Muscle of back (tissue), 13 donors: Measurements from ENCODE around the gene GCDH. TPM values are rescaled to one million over a fixed set of nuclear protein-coding genes. Genes with fewer than 3 reads are reported as not detected.
"Not testable (repeated sequence)": the region's sequence is repeated elsewhere in the genome, so short reads cannot be mapped to it uniquely, and the experiment has no call there.

Source experiments
- DNase-seq, 3 donors: peaks; one replicate each; pipeline versions ENCODE4 v3.0.0 to v3.0.0-alpha.2; 2013
- long read RNA-seq, 9 donors: transcript quantifications; one replicate each; lab custom pipeline, GENCODE V29; 2026
- polyA plus RNA-seq, 10 donors: library from polyadenylated mRNA; unstranded; fragments of 120-200 nt; gene quantifications; one replicate each; pipeline ENCODE4 v1.2.1, GENCODE V29; 2013; ENCODE audit not compliant: insufficient read length in 10 of 10

GCDH gene
- polyA plus RNA-seq = 10 to 100 TPM; 19.1 to 33.2 (median 27.2) TPM
- long read RNA-seq, donor 1, partial matches to known transcripts = 0 of 6 reads
- long read RNA-seq, donor 1, other reads (novel, unspliced or antisense) = 0 of 6 reads
- long read RNA-seq, donor 2, partial matches to known transcripts = 0 of 5 reads
- long read RNA-seq, donor 2, other reads (novel, unspliced or antisense) = 0 of 5 reads
- long read RNA-seq, donor 3 = 0 reads
- long read RNA-seq, donor 4, partial matches to known transcripts = 7 of 11 reads
- long read RNA-seq, donor 4, other reads (novel, unspliced or antisense) = 0 of 11 reads
- long read RNA-seq, donor 5, partial matches to known transcripts = 0 of 3 reads
- long read RNA-seq, donor 5, other reads (novel, unspliced or antisense) = 0 of 3 reads
- long read RNA-seq, donor 6, partial matches to known transcripts = 8 of 10 reads
- long read RNA-seq, donor 6, other reads (novel, unspliced or antisense) = 0 of 10 reads
- long read RNA-seq, donor 7, partial matches to known transcripts = 6 of 9 reads
- long read RNA-seq, donor 7, other reads (novel, unspliced or antisense) = 0 of 9 reads
- long read RNA-seq, donor 8, partial matches to known transcripts = 5 of 6 reads
- long read RNA-seq, donor 8, other reads (novel, unspliced or antisense) = 0 of 6 reads
- long read RNA-seq, donor 9 = 0 reads

DNA sequence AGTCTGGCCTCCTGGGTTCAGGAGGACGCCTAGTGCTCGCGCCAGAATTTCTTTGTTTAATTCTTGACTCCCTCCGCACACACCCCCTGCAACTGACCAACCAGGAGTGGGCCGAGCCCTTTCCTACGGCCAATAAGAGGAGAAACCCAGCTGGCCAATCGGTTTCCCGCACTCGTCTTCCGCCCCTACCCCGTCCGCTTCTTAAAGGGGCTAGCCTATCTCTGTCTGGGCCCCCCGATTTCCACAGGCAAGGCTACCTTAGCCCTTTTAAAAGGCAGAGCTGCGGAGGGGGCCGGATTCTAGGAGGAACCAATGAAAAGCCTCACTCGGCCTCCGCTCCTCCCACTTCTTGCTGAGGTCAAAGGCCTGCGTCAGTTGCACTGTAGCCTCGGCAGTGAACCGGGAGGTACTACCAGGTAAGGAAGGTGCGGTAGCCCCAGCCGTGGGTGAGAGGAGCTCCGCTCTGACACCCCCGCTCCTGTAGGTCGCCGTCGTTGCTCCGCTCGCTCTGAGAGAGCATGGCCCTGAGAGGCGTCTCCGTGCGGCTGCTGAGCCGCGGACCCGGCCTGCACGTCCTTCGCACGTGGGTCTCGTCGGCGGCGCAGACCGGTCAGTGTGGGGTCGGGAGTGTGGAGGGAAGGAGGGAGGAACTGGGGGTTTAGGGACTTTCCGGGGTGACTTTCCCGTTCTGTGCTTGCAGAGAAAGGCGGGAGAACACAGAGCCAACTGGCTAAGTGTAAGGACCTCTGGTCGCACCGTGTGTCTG lies at the start of gene GCDH:
TSS of gene GCDH (plus strand) at position 374 of the 766 bp plus-strand sequence. CDS start at position 519, 145 bp downstream.
- peak; percentile 96 to 99 (median 98) for DNase-seq

- no peak for DNase-seq
Observed at GRCh38 chr19:12842511-12842910, 48.4 kb upstream of the GCDH start.

- DNase-seq = no peak
Observed at GRCh38 chr19:12843328-12843727, 47.6 kb upstream of the GCDH start.

GRCh38 chr19:12843999-12844732 lies 46.8 kb upstream of the GCDH start:
- DNase-seq = no peak

- not testable (repeated sequence) for DNase-seq
Observed at GRCh38 chr19:12846613-12847012, 44.3 kb upstream of the GCDH start.

- DNase-seq = peak; percentile 60 to 92 (median 88)
Observed at GRCh38 chr19:12847159-12848139, 43.5 kb upstream of the GCDH start.

DNA sequence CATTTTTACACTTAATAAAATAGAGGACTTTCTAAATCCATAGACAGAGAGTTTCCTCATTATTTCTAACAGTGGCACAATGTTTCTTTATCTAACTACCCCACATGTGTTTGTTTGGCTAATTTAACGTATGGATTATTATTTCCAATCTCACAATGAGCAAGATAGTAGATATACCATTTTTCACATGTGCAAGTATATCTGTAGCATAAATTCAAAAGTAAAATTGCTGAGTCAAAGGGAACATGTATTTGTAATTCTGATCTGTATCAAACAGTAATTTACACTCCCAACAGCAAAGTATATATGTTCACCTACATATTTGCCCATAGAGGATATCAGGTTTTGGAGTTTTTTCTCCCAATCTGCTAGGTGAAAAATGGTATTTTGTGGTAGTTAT lies 34.3 kb upstream of the GCDH start:
- DNase-seq = no peak

DNA sequence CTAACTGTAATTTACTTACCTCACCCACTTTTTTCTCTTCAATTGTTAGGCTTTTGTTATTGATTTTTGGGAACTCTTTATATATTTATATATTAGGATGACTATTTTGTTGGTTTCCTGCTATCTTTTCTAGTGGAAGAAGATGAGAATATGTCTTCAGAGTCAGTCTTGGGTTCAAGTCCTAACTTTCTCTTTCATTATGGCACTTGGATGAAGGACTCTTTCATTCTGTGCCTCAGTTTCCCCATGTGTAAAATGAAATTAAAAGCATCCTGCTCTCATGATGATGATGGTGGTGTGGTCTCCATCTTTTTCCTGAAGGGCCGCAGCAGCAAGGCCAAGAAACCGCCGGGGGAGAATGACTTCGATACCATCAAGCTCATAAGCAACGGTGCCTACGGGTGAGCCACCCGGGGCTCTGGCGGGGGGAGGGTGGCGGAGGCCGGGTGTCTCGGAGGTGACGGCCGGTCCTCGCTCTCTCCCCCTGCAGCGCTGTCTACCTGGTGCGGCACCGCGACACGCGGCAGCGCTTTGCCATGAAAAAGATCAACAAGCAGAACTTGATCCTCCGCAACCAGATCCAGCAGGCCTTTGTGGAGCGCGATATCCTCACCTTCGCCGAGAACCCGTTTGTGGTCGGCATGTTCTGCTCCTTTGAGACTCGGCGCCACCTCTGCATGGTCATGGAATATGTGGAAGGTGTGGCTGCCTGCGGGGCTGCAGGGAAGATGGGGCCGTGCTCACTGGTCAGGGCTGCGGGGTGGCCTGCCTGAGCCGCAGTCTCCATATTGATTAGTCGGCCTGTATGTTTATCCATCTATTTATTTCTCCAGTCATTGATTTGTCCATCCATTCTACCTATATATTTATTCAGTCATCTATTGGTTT lies 32.7 kb upstream of the GCDH start:
- DNase-seq = no peak

GRCh38 chr19:12859546-12859945 lies 31.4 kb upstream of the GCDH start:
- DNase-seq = no peak

GRCh38 chr19:12864143-12864542 lies 26.8 kb upstream of the GCDH start:
- DNase-seq = no peak

- DNase-seq = no peak
Observed at GRCh38 chr19:12864721-12865715, 25.9 kb upstream of the GCDH start.

DNA sequence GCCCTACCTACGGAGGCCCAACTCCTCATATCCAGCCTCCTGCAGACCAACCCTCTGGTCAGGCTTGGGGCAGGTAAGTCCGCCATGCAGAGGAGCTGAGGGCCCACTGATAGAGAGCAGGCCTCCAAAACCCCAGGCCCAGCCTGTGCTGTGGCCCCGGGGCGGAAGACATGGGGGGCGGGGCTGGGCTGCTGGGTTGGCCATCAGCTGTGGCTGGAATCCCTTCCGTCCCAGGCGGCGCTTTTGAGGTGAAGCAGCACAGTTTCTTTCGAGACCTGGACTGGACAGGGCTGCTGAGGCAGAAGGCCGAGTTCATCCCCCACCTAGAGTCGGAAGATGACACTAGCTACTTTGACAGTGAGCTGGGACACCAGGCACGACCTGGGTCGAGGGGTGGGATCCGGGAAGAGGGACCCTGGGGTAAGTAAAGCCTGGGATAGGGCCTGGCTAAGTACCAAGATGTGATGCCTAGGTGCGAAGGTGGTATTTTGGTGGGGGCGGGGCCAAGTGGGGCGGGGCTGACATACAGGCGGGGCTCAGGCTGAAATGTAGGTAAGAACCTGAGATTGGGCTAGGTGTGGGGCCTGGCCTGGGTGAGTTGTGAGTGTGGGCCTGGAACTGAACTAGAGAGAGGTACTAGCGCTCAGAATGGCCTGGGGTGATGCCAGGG lies 25.1 kb upstream of the GCDH start:
- no peak for DNase-seq

GRCh38 chr19:12866416-12867119 lies 24.4 kb upstream of the GCDH start:
- no peak for DNase-seq

DNA sequence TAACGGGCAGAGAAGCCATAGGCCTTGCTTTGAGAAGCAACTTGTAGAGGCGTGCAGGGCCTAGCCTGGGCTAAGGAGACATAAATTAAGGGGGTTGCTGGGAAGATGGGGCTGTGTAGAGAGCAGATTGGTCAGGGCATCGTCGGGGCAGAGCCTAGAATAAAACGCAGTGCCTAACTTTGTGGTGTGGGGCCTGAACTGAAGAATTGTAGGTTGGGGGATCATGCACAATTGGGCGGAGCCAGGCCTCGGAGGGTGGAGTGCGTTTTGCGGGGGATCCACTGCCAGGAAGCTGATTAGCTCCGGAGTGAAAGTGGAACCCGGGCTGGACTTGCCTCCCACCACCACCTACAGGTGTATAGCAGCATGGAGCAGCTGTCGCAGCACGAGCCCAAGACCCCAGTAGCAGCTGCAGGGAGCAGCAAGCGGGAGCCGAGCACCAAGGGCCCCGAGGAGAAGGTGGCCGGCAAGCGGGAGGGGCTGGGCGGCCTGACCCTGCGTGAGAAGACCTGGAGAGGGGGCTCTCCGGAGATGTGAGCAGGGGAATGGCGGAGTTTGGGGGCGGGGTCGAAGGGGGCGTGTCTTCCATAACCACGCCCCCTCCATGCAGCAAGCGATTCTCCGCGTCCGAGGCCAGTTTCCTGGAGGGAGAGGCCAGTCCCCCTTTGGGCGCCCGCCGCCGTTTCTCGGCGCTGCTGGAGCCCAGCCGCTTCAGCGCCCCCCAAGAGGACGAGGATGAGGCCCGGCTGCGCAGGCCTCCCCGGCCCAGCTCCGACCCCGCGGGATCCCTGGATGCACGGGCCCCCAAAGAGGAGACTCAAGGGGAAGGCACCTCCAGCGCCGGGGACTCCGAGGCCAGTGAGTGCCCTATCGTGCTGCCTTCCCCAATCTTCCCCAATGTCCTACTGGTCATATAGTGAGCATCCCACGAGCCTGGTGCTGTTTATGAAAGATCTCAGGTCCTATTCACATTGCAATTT lies 23.6 kb upstream of the GCDH start:
- peak; percentile 41 to 89 (median 66) for DNase-seq

GRCh38 chr19:12868540-12869112 lies 22.3 kb upstream of the GCDH start:
- no peak for DNase-seq
